Upper lobe of right lung (tissue), 1 donor: ENCODE results near the gene DGKZ. TPM values are rescaled to one million over a fixed set of nuclear protein-coding genes. Genes with fewer than 3 reads are reported as not detected.
A peak's percentile ranks its signal among the peaks of the same experiment; 100 is the strongest.

Experiments used
- ATAC-seq: fragments of 200-7000 bp; cut with Tn5 transposase; one replicate; pipeline ENCODE4 v1.9.1; 2020; ENCODE audit warnings: mild to moderate bottlenecking, moderate library complexity
- DNase-seq: peaks from one replicate; pipeline ENCODE4 v3.0.0-alpha.2; 2020
- H3K27ac ChIP-seq: fragments of 200-600 bp; one replicate; pipeline ENCODE4 v1.8.0; 2022
- H3K27me3 ChIP-seq: fragments of 200-600 bp; one replicate; pipeline ENCODE4 v1.8.0; 2022; ENCODE audit warnings: mild to moderate bottlenecking
- H3K36me3 ChIP-seq: fragments of 200-600 bp; one replicate; pipeline ENCODE4 v1.8.0; 2022
- H3K4me1 ChIP-seq: fragments of 200-600 bp; one replicate; pipeline ENCODE4 v1.8.0; 2022
- H3K4me3 ChIP-seq: fragments of 200-600 bp; one replicate; pipeline ENCODE4 v1.8.0; 2022; ENCODE audit warnings: mild to moderate bottlenecking
- H3K9me3 ChIP-seq: fragments of 200-600 bp; one replicate; pipeline ENCODE4 v1.8.0; 2022
- intact Hi-C: fragments of 100-400 bp; cut with DNase I; formaldehyde crosslinking; loops from one replicate; pipeline ENCODE4 v1.11.0; 2022
- total RNA-seq: library from RNA; stranded (reverse); fragmentation: NEBNext Ultra II Directional; extraction: Animal tissue kit (Norgen Biotek cat#: 25700); gene quantifications from one replicate; pipeline ENCODE4 v1.2.1, GENCODE V29; 2021
- TF ChIP-seq, protein P1 (sequence below): fragments of 200-600 bp; IDR thresholded peaks from one replicate; pipeline ENCODE4 v1.8.0; 2022; ENCODE audit warnings: antibody characterized with exemption
- donor health status: DM: no; HTN: yes; CAD: no; lungs with severe emphysema.

The DGKZ gene
- total RNA-seq, 1 donor from 2014 or later: 50.4 TPM

DNA sequence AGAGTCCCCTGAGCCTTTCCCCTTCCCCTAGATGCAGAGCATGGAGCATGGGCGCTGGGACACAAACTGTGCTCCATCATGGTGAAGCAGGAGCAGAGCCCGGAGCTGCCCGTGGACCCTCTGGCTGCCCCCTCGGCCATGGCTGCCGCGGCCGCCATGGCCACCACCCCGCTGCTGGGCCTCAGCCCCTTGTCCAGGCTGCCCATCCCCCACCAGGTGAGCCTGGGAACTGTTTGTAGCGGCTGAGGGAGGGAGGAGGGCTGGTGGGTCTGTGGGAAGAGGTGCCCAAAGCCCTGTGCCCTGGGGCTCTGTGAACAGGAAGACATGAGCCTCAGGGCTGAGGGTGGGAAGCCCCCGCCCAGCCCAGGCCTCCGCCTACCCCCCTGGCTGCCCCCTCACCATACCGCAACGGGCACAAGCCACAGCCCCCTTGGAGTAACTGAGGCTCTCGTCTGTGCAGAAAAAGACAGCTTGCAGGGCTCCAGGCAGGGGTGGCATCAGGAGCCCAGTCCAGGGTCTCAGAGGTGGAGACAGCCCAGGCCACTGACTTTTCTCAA lies 39.4 kb upstream of the DGKZ start:
- Histone ChIP-seq H3K9me3 (no peaks in the 10 kb centered on the region), H3K36me3 (no peaks in the 10 kb centered on the region), H3K4me3 (no peak overlapping the region), H3K27me3 (no peaks in the 10 kb centered on the region), H3K4me1 (no peaks in the 10 kb centered on the region), H3K27ac (no peak overlapping the region)
- TF ChIP-seq, protein P1, sequence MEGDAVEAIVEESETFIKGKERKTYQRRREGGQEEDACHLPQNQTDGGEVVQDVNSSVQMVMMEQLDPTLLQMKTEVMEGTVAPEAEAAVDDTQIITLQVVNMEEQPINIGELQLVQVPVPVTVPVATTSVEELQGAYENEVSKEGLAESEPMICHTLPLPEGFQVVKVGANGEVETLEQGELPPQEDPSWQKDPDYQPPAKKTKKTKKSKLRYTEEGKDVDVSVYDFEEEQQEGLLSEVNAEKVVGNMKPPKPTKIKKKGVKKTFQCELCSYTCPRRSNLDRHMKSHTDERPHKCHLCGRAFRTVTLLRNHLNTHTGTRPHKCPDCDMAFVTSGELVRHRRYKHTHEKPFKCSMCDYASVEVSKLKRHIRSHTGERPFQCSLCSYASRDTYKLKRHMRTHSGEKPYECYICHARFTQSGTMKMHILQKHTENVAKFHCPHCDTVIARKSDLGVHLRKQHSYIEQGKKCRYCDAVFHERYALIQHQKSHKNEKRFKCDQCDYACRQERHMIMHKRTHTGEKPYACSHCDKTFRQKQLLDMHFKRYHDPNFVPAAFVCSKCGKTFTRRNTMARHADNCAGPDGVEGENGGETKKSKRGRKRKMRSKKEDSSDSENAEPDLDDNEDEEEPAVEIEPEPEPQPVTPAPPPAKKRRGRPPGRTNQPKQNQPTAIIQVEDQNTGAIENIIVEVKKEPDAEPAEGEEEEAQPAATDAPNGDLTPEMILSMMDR: no peak
- no peak for ATAC-seq
- DNase-seq: no peak
- intact Hi-C loops: loop anchor here (2.0 kb wide), 1 partner anchor 67 kb away; no protein-coding TSS in a partner anchor

DNA sequence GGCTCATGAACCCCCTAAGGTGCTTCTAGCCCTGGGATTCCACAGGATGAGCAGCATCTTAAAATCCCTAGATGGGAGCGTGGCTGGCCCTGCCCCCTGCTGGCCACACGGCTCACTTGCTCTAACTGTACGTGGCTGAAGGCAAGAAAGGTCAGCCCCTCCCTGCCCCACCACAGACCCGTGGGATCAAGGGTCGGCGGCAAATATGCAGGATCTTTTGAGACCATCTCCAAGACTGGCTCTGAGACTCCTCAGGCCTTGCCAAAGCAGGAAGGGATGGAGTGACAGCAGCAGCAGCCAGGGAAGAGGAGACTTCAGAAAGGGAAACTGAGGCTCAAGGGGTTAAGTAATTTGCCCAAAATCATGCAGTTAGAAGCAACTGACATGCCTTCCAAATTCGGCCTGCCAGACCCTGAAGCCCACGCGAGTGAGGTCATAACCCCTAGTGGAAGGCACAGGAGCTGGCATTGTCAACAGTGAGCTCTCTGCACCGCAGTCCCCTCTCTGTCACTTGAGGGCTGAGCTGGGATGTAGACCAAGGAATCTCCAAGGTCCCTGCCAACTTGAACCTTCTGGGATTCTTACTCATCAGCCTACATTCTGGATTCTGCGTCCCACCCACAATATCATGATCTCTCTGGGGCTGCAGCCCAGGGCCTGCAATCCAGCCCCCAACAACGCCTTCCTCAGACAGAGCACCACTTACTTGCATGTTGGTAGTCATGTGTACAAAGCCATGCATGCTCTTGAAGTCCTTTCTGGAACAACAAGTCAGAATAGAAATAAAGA lies 38.4 kb upstream of the DGKZ start:
- Histone ChIP-seq H3K9me3 (no peaks in the 10 kb centered on the region), H3K27me3 (no peaks in the 10 kb centered on the region), H3K27ac (no peak overlapping the region), H3K36me3 (no peaks in the 10 kb centered on the region), H3K4me1 (no peaks in the 10 kb centered on the region), H3K4me3 (no peak overlapping the region)
- intact Hi-C loops: loop anchor here (2.0 kb wide), 1 partner anchor 68 kb away; no protein-coding TSS in a partner anchor
- DNase-seq: peak; percentile 86
- TF ChIP-seq, protein P1: peak; percentile 89
- peak; percentile 86 for ATAC-seq

DNA sequence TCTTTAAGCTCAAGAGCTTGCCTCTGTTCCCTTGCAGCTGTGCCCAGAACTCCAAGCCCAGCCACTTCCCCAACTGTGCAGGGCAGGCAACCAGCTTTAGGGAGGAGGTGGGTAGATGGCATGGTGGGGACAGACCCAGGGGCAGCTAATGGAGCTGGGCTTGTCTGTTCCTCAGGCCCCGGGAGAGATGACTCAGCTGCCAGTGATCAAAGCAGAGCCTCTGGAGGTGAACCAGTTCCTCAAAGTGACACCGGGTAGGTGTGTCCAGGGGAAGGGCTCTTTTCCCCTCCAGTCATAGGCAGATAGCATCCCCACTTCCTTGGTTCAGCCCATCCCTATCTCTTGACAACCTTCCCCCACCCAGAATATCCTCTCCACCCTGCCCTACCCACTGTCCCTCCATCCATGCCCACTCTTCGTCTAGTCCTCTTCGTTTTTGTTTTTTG lies 37.4 kb upstream of the DGKZ start:
- intact Hi-C loops: loop anchor here (2.0 kb wide), 1 partner anchor 69 kb away; no protein-coding TSS in a partner anchor
- TF ChIP-seq, protein P1: no peak
- no peak overlapping the region for H3K27ac ChIP-seq
- no peaks in the 10 kb centered on the region for H3K36me3 ChIP-seq
- no peak overlapping the region for H3K4me3 ChIP-seq
- H3K9me3 ChIP-seq: no peaks in the 10 kb centered on the region
- ATAC-seq: no peak
- DNase-seq: no peak
- H3K4me1 ChIP-seq: no peaks in the 10 kb centered on the region
- no peaks in the 10 kb centered on the region for H3K27me3 ChIP-seq

DNA sequence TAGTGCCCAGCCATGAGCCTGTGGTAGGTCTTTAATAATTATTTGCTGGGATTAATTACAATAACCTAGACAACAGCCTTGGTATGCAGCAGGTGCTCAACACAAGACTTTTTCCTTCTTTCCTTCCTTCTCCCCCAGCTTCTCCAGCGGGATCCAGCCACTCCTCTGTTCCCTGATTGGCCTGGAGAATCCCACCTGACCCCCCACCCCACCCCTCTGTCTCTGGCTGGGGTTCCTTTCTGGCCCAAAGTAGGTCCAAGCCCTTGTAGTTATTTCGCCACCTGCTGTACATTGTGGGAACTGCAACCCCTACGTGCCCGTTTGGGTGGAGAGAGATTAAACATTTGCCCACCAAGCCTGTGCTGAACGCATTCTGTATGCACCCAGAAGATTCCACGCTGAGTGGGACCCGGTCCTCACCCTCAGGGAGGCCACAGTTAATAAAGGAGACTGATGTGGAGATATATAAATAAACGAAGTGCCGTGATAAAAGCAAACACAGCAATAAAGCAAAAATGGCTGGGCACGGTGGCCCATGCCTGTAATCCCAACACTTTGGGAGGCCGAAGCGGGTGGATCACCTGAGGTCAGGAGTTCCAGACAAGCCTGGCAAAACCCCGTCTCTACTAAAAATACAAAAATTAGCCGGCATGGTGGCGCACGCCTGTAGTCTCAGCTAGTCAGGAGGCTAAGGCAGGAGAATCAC lies 32.1 kb upstream of the DGKZ start:
- TF ChIP-seq, protein P1: peak; percentile 91
- DNase-seq (no peak), ATAC-seq (peak; percentile 83)
- H3K4me1 ChIP-seq: peaks cover 15% of the 10 kb centered on the region
- no peaks in the 10 kb centered on the region for H3K27me3 ChIP-seq
- H3K9me3 ChIP-seq: no peaks in the 10 kb centered on the region
- peaks cover 14% of the 10 kb centered on the region for H3K36me3 ChIP-seq
- no peak overlapping the region for H3K4me3 ChIP-seq
- intact Hi-C loops: no loop called here
- no peak overlapping the region for H3K27ac ChIP-seq

DNA sequence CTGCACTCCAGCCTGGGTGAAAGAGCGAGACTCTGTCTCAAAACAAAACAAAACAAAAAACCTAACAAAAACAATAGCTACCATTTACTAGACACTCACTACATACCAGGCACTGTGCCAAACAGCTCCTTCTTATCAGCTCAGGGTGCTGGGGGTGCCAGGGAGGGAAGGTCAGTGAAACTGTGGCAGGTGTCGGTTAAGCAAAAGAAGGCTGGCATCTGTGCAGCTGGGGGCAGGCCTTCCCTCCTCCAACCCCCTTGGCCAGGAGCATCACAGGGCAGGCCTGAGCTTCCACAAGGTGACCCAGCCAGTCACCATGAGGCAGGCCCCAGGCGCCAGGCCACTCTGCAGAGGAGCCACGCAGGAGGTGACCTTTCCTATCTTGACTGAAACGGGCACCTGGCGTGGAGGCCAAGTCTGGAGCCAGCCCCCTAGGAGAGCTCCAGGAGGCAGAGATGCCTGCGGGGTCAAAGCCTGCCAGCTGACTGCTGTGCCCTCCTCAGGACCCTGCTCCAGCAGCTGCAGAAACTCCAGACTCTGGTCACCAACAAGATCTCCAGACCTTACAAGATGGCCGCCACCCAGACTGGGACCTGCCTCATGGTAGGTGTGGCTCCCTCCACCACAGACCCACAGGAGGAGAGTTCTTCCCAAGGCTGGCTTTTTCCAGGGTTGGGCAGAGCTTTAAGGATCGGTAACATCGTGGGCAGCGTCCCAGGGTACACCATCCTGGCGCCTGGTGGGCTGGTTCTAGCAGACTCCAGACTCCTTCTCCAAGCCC lies 31.3 kb upstream of the DGKZ start:
- DNase-seq (no peak), ATAC-seq (no peak)
- H3K4me3 ChIP-seq: no peak overlapping the region
- no peaks in the 10 kb centered on the region for H3K27me3 ChIP-seq
- H3K27ac ChIP-seq: no peak overlapping the region
- intact Hi-C loops: no loop called here
- H3K9me3 ChIP-seq: no peaks in the 10 kb centered on the region
- peaks cover 15% of the 10 kb centered on the region for H3K4me1 ChIP-seq
- TF ChIP-seq, protein P1: no peak
- peaks cover 14% of the 10 kb centered on the region for H3K36me3 ChIP-seq
